Glutamatergic neuron (in vitro differentiated cells): ENCODE data around the gene CDH4. TPM values are rescaled to one million over a fixed set of nuclear protein-coding genes. Genes with fewer than 3 reads are reported as not detected.

ENCODE experiments used
- DNase-seq: peaks from one replicate; pipeline ENCODE4 v3.0.0; 2022
- H3K27ac Mint-ChIP-seq: one replicate; pipeline ENCODE4 v1.8.0; 2020; ENCODE audit warnings: mild to moderate bottlenecking, mixed read lengths, inconsistent platforms; ENCODE audit not compliant: unreplicated experiment
- H3K27me3 Mint-ChIP-seq: one replicate; pipeline ENCODE4 v1.8.0; 2020; ENCODE audit warnings: mild to moderate bottlenecking, moderate library complexity, mixed read lengths, inconsistent platforms; ENCODE audit not compliant: unreplicated experiment
- H3K36me3 Mint-ChIP-seq: one replicate; pipeline ENCODE4 v1.8.0; 2020; ENCODE audit warnings: mild to moderate bottlenecking, mixed read lengths, inconsistent platforms; ENCODE audit not compliant: unreplicated experiment
- H3K4me1 Mint-ChIP-seq: one replicate; pipeline ENCODE4 v1.8.0; 2020; ENCODE audit warnings: mild to moderate bottlenecking, low read depth, mixed read lengths, inconsistent platforms; ENCODE audit not compliant: unreplicated experiment
- H3K4me3 Mint-ChIP-seq: one replicate; pipeline ENCODE4 v1.8.0; 2020; ENCODE audit warnings: mild to moderate bottlenecking, mixed read lengths, inconsistent platforms; ENCODE audit not compliant: unreplicated experiment
- H3K9me3 Mint-ChIP-seq: one replicate; pipeline ENCODE4 v1.8.0; 2020; ENCODE audit warnings: mild to moderate bottlenecking, moderate library complexity, mixed read lengths, inconsistent platforms; ENCODE audit not compliant: unreplicated experiment
- total RNA-seq: library from RNA; stranded (reverse); fragmentation: NEBNext Ultra II Directional; extraction: Animal tissue kit (Norgen Biotek cat#: 25700); gene quantifications from one replicate; pipeline ENCODE4 v1.2.1, GENCODE V29; 2021; ENCODE audit not compliant: unreplicated experiment
- TF ChIP-seq, protein P1 (sequence below): fragments of 200-600 bp; sonication (generic); IDR thresholded peaks from one replicate; pipeline ENCODE4 v1.5.0; 2021; ENCODE audit not compliant: partially characterized antibody, unreplicated experiment

The CDH4 gene
- total RNA-seq, 1 donor from 2014 or later, result 1.2 TPM

GRCh38 chr20:61770113-61770585 lies 518.1 kb downstream of the CDH4 start:
- TF ChIP-seq, protein P1, sequence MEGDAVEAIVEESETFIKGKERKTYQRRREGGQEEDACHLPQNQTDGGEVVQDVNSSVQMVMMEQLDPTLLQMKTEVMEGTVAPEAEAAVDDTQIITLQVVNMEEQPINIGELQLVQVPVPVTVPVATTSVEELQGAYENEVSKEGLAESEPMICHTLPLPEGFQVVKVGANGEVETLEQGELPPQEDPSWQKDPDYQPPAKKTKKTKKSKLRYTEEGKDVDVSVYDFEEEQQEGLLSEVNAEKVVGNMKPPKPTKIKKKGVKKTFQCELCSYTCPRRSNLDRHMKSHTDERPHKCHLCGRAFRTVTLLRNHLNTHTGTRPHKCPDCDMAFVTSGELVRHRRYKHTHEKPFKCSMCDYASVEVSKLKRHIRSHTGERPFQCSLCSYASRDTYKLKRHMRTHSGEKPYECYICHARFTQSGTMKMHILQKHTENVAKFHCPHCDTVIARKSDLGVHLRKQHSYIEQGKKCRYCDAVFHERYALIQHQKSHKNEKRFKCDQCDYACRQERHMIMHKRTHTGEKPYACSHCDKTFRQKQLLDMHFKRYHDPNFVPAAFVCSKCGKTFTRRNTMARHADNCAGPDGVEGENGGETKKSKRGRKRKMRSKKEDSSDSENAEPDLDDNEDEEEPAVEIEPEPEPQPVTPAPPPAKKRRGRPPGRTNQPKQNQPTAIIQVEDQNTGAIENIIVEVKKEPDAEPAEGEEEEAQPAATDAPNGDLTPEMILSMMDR, result no peak
- DNase-seq, result no peak
- Mint-ChIP-seq H3K4me3 (no peak overlapping the region), H3K27ac (no peak overlapping the region), H3K4me1 (no peaks in the 10 kb centered on the region), H3K27me3 (peaks cover 7% of the 10 kb centered on the region), H3K36me3 (no peaks in the 10 kb centered on the region), H3K9me3 (no peaks in the 10 kb centered on the region)

GRCh38 chr20:61771805-61772350 lies 519.8 kb downstream of the CDH4 start:
- no peaks in the 10 kb centered on the region for H3K9me3 Mint-ChIP-seq
- H3K27me3 Mint-ChIP-seq, result peaks cover 5% of the 10 kb centered on the region
- TF ChIP-seq, protein P1, result no peak
- no peak overlapping the region for H3K4me3 Mint-ChIP-seq
- no peaks in the 10 kb centered on the region for H3K36me3 Mint-ChIP-seq
- no peak overlapping the region for H3K27ac Mint-ChIP-seq
- no peaks in the 10 kb centered on the region for H3K4me1 Mint-ChIP-seq
- no peak for DNase-seq

- Mint-ChIP-seq H3K27me3 (peaks cover 5% of the 10 kb centered on the region), H3K4me3 (no peak overlapping the region), H3K36me3 (no peaks in the 10 kb centered on the region), H3K27ac (no peak overlapping the region), H3K4me1 (no peaks in the 10 kb centered on the region), H3K9me3 (no peaks in the 10 kb centered on the region)
- TF ChIP-seq, protein P1, result no peak
- DNase-seq, result no peak
Observed at GRCh38 chr20:61772828-61773631, 521.0 kb downstream of the CDH4 start.

DNA sequence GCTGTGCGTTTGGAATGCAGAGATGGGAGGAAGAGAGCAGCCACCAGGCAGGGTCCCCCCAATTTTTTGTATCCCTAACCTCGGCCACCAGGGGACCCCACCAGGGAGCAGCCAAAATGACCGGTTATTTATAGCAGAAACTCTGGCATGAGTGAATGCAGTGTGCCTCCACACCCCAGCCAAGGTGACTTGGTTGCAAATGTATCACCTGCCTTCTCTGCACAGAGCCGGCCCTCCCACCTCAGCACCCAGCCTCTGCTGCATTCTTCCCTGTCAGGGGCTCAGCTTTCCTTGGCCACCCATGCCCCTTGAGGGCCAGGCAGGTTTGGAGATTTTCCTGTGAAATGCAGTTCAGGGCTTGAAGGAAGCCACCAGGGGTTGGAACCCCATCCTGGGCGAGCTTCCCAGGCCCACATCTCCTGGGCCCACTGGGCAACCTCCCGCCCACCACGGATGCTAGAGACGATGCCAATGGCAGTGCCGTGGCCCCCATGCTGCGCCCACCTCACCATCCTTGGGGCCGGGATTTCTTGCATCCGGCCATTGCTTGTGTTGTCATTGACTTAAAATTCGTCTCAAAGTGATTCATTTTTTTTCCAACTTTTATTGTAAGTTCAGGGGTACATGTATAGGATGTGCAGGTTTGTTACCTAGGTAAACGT lies 522.0 kb downstream of the CDH4 start:
- no peak overlapping the region for H3K27ac Mint-ChIP-seq

More for the DNA sequence above, 522.0 kb downstream of the CDH4 start:
- Mint-ChIP-seq H3K36me3 (no peaks in the 10 kb centered on the region), H3K4me1 (no peaks in the 10 kb centered on the region), H3K4me3 (no peak overlapping the region), H3K27me3 (peaks cover 5% of the 10 kb centered on the region), H3K9me3 (no peaks in the 10 kb centered on the region)
- TF ChIP-seq, protein P1, result peak; percentile 22
- no peak for DNase-seq
